OCI-LY1 (cell line): ENCODE data around the gene CFAP97D1.

Experiments used
- CTCF ChIP-seq: fragments of 200-600 bp; sonication (generic), shearing (Covaris generic); IDR thresholded peaks from 2 replicates; pipeline ENCODE4 v1.5.1; 2017; ENCODE audit warnings: mild to moderate bottlenecking, antibody characterized with exemption, low read length, moderate library complexity, mixed read lengths
- EZH2 ChIP-seq: fragments of 200-600 bp; sonication (generic), shearing (Covaris generic); IDR thresholded peaks from 2 replicates; pipeline ENCODE4 v1.8.0; 2017; ENCODE audit warnings: borderline replicate concordance, mixed run types, mild to moderate bottlenecking, antibody characterized with exemption, low read length, moderate library complexity, mixed read lengths

- TF ChIP-seq CTCF (no peak), EZH2 (no peak)
Measured at GRCh38 chr17:43769859-43770258, 10.4 kb upstream of the CFAP97D1 start.
